Right renal cortex interstitium (tissue), 3 donors: Measurements from ENCODE around the gene TXLNG. TPM values are rescaled to one million over a fixed set of nuclear protein-coding genes. Genes with fewer than 3 reads are reported as not detected.
A peak's percentile ranks its signal among the peaks of the same experiment; 100 is the strongest.
"Not testable (repeated sequence)": the region's sequence is repeated elsewhere in the genome, so short reads cannot be mapped to it uniquely, and the experiment has no call there.

Experiments
- DNase-seq, 3 donors: peaks; one replicate each; pipeline ENCODE4 v3.0.0-alpha.2; 2013; ENCODE audit warnings: low read depth in 3 of 3, low spot score in 2 of 3
- polyA plus RNA-seq, 3 donors: library from polyadenylated mRNA; unstranded; fragments of 120-200 nt; gene quantifications; one replicate each; pipeline ENCODE4 v1.2.1, GENCODE V29; 2013; ENCODE audit not compliant: insufficient read length in 3 of 3

The TXLNG gene
- polyA plus RNA-seq, 3 donors: 15.7 to 17.1 (median 16.0) TPM

DNA sequence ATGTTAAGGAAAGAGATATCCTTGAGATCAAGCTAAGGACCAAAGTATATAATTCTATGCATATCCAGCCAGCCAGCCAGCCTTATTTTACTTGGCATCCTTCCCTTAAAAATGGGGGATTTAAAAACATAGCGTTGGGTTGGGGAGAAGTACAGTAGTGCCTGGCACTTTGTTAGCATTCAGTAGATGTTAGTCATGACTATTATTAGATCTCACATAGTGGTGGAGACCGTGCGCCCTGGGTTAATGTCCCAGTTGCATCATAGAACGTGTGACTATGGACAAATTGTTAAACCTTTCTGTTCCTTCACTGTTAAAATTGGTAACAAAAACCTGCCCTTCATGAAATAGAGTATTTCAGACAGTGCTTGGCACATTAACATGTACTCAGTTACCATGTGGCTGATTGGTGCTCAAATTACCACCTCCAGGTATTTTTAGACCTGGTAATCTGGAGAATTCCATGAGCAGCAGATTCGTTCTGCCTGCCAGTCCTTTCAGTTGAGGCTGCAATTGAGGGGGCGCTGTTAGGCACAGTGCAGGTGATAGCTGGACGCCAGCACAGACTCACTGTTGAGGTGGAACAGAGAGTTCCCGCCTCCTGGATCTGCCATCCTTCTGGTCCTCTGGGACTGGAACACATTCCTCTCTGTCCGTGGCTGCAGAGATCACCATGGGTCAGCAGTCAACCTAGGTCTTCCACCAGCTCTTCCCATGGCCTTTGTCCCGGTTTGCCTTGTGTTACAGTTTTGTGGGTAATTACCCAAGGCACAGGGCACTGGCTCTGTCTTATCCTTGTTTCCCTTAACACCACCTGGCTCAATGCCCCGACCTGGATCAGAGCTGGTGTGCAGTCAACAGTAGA lies 52.2 kb downstream of the TXLNG start:
- no peak for DNase-seq

- no peak for DNase-seq
Observed at GRCh38 chrX:16839219-16839851, 53.1 kb downstream of the TXLNG start.

DNA sequence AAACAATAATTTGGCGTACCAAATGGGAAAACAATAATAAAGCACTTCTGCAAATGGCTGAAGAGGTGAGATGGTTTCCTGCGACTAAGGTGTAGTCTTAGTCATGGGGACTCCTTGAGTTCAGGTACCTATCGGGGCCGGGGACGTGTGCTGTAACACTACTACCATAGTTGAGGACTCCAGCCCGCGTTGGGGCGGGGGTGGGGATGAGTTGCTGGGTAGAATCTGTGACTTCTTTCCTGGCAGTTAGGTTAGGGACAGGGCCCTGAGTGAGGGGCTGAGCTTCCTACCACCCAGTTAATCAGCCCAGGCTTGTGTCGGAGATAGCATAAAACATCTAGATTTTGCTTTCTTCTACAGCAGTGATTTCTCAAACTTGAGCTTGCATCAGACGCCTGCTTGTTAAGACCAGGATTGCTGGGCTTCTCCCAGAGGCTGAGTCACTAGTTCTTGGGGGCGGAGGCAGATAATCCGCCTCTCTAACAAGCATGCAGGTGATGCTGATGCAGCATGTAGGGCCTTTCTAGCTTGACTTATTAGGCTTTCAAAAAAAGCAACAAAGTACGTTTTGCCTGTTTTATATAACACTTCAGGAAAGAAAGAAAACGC lies 53.7 kb downstream of the TXLNG start:
- no peak for DNase-seq

DNA sequence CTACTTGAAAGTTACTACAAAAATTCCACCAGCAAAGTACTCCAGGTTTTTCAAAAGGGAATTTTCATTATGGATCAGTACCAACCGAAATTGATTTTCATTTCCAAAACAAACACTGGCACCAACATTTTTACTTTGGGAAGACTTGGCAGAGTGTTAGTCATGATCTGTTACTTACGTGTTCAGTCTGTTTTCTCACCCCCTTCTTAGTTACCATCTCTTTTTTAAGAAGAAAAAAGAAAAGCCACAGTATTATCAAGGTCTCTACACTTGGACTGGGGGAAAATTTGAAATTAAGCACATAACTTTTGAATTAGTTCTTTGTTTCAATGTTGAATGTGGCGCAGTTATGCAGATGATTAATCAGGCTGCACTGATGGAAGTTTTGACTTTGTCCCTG lies 56.4 kb downstream of the TXLNG start:
- no peak for DNase-seq

DNA sequence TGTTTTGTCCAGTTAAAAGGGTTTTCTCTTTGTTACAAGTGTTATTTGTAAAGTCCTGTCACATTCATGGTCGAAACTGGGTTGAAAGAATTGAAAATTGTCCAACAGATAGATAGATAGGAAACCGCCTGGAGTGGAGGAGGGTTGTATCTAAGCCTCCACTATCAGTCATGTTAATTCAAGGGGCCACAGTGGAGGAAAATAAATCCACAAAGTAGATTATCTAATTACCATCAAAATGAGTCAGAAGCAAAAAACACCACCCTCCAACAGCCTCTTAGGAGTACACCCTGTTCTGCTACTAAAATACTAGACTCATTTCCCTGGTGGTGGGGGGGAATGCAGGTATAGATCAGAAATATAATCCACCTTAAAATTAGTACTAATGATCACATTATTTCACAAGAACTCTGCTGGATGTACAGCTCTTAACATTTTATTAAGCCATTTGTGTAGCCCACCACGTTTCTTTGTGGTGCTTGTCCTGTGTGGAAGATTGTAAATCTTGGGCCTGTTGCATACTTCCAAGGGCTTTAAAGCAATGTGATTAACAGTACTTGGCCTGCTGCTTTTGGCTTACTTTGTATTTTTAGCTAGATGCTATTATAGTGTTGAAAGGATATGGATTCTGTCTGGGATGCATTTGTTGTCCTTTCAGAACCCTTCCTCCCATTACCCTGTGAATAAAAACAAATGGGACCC lies 57.1 kb downstream of the TXLNG start:
- DNase-seq: no peak

GRCh38 chrX:16845686-16846085 lies 59.4 kb downstream of the TXLNG start:
- no peak for DNase-seq

DNA sequence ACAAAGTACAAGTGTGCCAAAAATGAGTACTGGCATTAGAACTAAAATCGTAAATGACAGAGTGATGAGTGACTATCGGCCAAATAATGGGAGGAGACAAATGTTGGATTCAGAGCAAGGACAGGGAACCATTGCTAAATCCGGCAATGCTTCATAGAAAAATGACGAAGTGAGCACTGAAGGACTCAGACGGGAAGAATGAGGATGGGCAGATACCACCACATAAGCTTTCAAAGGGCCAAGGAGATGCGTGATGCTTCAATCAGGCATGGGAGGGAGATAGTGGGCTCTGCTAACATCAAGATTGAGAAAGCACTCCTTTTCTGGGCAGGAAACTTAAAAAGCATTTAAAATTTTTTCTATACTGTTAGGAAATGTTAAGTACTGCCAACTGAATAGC lies 62.3 kb downstream of the TXLNG start:
- DNase-seq: no peak

- no peak for DNase-seq
Observed at GRCh38 chrX:16851421-16851820, 65.2 kb downstream of the TXLNG start.

- no peak for DNase-seq
Observed at GRCh38 chrX:16851827-16852226, 65.6 kb downstream of the TXLNG start.

DNA sequence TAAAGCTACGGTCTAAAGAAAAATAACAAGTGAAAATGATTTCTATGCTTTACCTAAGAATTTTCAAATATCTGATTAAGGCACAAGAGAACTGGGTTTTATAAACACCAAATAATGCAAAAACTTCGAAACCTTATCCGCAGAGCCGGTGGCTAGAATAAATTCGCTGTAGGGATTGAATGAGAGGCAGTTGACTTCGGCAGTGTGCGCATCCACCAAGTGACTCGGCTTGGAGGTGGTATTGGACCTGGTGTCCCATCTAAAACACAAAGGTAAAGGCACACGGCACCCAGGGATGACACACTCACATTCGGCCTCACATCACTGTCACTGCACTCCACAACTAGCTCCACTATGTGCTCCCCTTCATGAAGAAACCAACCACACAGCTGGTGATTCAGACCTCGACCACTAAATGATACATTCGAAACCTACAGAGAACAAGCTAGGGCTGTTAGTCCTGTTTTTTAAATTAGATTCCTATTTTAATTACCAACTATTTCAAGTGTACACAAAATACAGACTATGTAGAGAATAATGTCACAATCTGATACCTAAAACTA lies 66.4 kb downstream of the TXLNG start:
- DNase-seq: no peak

DNA sequence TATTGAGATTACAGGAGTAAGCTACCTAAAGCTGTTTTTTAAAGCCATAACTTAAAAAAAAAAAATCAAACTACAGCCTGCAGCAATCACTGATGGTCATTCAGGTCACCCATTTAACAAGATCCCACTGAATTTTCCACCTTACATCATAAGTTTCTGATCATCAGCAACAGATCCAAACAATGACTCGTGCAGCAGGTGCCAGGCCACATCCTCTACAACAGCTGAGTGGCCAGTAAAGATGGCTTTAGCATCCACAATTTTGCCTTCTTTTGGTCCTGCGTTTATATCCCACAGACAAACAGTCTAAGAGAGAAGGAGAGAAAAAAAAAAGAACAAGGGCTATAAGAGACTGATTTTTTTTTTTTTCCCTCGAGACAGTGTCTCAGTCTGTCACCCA lies 67.3 kb downstream of the TXLNG start:
- no peak for DNase-seq

- DNase-seq: no peak
Observed at GRCh38 chrX:16855363-16856075, 69.3 kb downstream of the TXLNG start.

DNA sequence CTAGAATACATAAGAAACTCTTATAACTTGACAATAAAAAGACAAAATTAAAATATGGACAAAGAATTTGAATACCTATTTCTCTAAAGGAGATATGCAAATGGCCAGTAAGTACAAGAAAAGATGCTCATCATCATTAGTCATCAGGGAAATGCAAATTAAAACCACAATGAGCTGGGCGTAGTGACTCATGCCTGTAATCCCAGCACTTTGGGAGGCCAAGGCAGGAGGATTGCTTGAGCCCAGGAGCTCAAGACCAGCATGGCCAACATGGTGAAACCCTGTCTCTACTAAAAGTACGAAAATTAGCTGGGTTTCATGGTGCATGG lies 69.8 kb downstream of the TXLNG start:
- DNase-seq: not testable (repeated sequence)

DNA sequence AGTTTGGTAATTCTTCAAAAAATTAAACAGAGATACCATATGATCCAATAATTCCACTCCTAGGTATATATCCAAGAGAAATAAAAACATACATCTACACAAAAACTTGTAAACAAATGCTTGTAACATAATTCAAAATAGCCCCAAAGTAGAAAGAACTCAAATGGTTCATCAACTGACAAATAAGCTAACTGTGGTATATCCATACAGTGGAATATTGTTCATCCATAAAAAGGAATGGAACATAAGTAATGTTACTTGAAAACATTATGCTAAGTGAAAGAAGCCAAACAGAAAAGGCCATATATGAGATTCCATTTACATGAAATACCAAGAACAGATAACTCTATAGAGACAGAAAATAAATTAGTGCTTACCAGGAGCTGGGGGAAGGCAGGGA lies 70.5 kb downstream of the TXLNG start:
- no peak for DNase-seq

GRCh38 chrX:16862829-16863228 lies 76.6 kb downstream of the TXLNG start:
- no peak for DNase-seq

DNA sequence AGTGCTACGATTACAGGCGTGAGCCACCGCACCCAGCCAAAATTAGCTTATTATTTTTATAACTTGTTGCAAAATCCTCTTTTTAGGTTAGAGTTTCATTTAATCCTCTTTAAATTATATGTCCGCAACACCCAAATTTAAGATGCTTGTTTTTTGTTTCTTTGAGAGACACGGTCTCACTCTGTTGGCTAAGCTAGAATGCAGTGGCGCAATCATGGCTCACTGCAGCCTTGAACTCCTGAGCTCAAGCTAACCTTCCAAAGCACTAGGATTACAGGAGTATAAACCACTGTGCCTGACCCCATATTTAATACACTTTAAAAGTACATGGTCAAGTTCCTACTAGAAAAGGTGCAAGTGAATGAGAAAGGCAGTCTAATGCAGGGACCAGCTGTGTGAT lies 81.7 kb downstream of the TXLNG start:
- no peak for DNase-seq

- no peak for DNase-seq
Observed at GRCh38 chrX:16868920-16869319, 82.7 kb downstream of the TXLNG start.

- DNase-seq: no peak
Observed at GRCh38 chrX:16869393-16870094, 83.3 kb downstream of the TXLNG start.

DNA sequence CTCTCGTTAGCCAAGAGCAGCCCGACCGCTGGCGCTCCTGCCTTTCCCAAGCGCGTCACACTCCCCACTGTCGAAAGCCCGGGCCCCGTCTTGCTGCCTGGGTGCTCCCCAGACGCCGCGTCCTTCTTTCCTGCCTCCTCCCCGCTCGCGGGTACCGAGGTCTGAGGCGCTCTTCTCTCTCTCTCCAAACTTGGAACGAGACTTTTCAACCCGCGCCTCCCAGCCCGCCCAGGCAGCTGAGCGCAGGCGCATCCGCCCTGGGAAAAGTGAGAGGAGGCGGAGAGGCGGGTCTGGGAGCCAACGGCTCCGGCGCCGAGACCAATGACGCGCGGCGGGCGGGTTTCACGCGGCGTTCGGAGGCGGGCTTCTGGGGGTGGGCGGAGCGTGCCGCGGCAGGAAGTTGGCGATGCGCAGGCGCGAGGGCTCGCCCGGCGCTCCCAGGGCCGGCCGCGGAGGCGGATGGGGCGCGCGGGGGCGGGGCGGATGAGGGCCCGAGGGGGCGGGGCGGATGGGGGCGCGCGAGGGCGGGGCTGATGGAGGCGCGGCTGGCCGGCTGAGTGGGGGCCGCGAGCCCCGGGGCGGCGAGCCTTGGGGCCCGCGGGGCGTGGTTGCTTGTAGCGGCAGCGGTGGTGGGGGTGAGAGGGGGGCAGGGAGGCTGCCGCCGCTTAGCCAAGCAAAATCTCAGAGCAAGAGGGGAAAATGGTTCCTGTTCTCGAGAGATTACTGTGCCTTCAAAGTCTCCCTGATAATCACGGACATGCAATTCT lies 84.0 kb downstream of the TXLNG start, which contains the start of gene RBBP7:
Gene RBBP7 (minus strand): TSS at position 268 of the 767 bp plus-strand sequence. CDS start 309 bp downstream, outside the sequence.
- peak in 1 of 3 donors; percentile 72 for DNase-seq
